NK-92 treated with Interleukin-12 subunit alpha and Interleukin-12 subunit beta, amount 100 ng/mL, for 24 hours (cell line): ENCODE data around the gene NAALADL2.
"Not testable (repeated sequence)": the region's sequence is repeated elsewhere in the genome, so short reads cannot be mapped to it uniquely, and the experiment has no call there.

ENCODE experiments used
- DNase-seq: peaks from one replicate; lab custom pipeline; 2025; lab: John Stamatoyannopoulos, UW

NAALADL2 gene

GRCh38 chr3:175764722-175765121 lies 905.6 kb downstream of the NAALADL2 start:
- DNase-seq: no peak

- DNase-seq: no peak
Measured at GRCh38 chr3:175770426-175770825, 911.3 kb downstream of the NAALADL2 start.

GRCh38 chr3:175777495-175777894 lies 918.4 kb downstream of the NAALADL2 start:
- DNase-seq: no peak

GRCh38 chr3:175777965-175778364 lies 918.8 kb downstream of the NAALADL2 start:
- no peak for DNase-seq

- no peak for DNase-seq
Measured at GRCh38 chr3:175778994-175779393, 919.9 kb downstream of the NAALADL2 start.

- DNase-seq: not testable (repeated sequence)
Measured at GRCh38 chr3:175787109-175787508, 928.0 kb downstream of the NAALADL2 start.

- no peak for DNase-seq
Measured at GRCh38 chr3:175792245-175792644, 933.1 kb downstream of the NAALADL2 start.

GRCh38 chr3:175798326-175798725 lies 939.2 kb downstream of the NAALADL2 start:
- no peak for DNase-seq

- no peak for DNase-seq
Measured at GRCh38 chr3:175805825-175806224, 946.7 kb downstream of the NAALADL2 start.

- DNase-seq: no peak
Measured at GRCh38 chr3:175807175-175807574, 948.0 kb downstream of the NAALADL2 start.

GRCh38 chr3:175818811-175819464 lies 959.8 kb downstream of the NAALADL2 start:
- no peak for DNase-seq

GRCh38 chr3:175822766-175823491 lies 963.8 kb downstream of the NAALADL2 start:
- not testable (repeated sequence) for DNase-seq

- DNase-seq: not testable (repeated sequence)
Measured at GRCh38 chr3:175825016-175825580, 966.0 kb downstream of the NAALADL2 start.

GRCh38 chr3:175826759-175827158 lies 967.6 kb downstream of the NAALADL2 start:
- no peak for DNase-seq

- DNase-seq: not testable (repeated sequence)
Measured at GRCh38 chr3:175829809-175830208, 970.7 kb downstream of the NAALADL2 start.

- not testable (repeated sequence) for DNase-seq
Measured at GRCh38 chr3:175835763-175836162, 976.6 kb downstream of the NAALADL2 start.

GRCh38 chr3:175836617-175837016 lies 977.5 kb downstream of the NAALADL2 start:
- no peak for DNase-seq

GRCh38 chr3:175837962-175838361 lies 978.8 kb downstream of the NAALADL2 start:
- DNase-seq: no peak

- no peak for DNase-seq
Measured at GRCh38 chr3:175839366-175840005, 980.4 kb downstream of the NAALADL2 start.

GRCh38 chr3:175851541-175851940 lies 992.4 kb downstream of the NAALADL2 start:
- DNase-seq: no peak

- no peak for DNase-seq
Measured at GRCh38 chr3:175852560-175852959, 993.4 kb downstream of the NAALADL2 start.

- DNase-seq: no peak
Measured at GRCh38 chr3:175857666-175858270, 998.6 kb downstream of the NAALADL2 start.
